ENCODE results near the gene GATAD1.
"Not testable (repeated sequence)": the region's sequence is repeated elsewhere in the genome, so short reads cannot be mapped to it uniquely, and the experiment has no call there.

GATAD1 gene

GRCh38 chr7:92437956-92438491, 9.3 kb upstream of the GATAD1 start:
- no peak for DNase-seq

- not testable (repeated sequence) for DNase-seq
These were observed 4.6 kb upstream of the GATAD1 start for GRCh38 chr7:92442720-92443119.

- DNase-seq = peak; percentile 72
These were observed 375 bp upstream of the GATAD1 start for GRCh38 chr7:92446869-92447344.

GRCh38 chr7:92448205-92448747, 994 bp downstream of the GATAD1 start:
- DNase-seq = no peak

GRCh38 chr7:92451645-92452044, 4.4 kb downstream of the GATAD1 start:
- no peak for DNase-seq

DNA sequence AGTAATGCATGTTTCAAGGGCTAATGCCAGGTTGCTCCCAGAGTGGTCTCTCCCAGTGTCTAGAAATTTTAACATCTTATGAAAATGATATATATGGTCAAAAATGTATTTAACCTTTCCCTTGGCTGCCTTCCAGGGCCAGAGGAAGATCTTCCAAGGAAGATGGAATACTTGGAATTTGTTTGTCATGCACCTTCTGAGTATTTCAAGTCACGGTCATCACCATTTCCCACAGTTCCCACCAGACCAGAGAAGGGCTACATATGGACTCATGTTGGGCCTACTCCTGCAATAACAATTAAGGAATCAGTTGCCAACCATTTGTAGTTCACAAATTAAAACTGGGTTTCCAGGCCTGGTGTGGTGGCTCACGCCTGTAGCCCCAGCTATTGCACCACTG, 9.0 kb downstream of the GATAD1 start:
- DNase-seq = no peak

DNA sequence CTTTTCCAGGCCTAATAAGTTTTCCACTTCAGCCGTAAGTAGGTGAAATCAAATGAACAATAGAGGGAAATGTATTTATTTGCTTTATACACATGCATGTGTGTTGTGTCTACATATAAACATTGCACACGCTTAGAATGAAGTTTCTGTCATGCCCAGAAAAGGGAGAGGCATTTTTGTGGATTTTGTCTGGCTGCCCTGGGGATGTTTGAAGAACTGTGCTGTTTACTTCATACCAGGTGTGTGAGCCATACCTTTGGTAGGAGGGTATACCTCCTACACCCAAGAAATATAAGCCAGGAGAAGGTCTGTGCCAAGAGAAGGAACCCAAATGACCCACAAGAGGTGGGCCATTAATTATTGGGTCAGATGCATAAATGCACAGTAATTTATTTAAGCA, 12.8 kb downstream of the GATAD1 start:
- DNase-seq = no peak

- no peak for DNase-seq
These were observed 13.2 kb downstream of the GATAD1 start for GRCh38 chr7:92460510-92460909.

DNA sequence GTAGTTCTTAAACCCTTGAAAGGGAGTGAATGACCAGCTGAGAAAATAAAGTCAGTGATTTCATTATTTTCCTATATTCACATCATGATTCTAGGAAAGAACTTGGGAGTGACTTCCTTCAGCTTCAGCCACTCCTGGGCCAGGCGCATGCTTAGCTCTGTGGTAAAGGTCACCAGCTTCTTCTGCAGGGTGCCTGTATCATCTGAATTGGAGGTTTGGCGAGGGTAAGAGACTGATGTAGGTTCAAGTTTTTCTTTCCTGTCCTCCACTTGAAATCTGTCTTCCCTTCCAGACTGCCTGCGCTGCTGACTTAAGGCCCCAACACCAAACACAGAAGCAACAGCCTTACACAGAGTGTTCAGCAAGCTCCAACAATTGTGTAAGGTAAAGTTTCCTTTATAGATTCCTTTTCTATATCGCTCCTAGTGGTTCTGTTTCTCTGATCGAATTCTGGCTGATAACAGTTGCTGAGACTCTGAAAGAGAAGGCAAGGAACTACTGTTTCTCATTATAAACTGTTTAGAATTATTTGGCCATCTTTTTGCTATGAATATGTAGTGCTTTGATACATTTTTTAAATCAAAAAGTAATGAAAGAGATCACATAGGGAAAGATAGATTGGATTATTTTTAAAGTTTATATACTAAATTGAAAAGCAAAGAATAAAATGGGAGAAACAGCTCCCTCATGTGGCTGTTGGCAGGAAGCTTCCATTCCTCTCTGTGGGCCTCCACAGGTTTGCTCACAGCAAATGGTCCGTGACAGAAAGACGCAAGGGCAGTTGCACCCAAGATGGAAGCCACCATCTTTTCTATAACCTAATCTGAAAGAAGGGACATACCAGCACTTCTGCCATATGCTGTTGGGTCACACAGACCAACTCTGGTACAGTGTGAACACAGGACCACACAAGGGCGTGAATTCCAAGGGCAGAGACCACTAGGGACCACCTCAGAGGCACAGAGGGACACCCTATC, 14.0 kb downstream of the GATAD1 start:
- no peak for DNase-seq

DNA sequence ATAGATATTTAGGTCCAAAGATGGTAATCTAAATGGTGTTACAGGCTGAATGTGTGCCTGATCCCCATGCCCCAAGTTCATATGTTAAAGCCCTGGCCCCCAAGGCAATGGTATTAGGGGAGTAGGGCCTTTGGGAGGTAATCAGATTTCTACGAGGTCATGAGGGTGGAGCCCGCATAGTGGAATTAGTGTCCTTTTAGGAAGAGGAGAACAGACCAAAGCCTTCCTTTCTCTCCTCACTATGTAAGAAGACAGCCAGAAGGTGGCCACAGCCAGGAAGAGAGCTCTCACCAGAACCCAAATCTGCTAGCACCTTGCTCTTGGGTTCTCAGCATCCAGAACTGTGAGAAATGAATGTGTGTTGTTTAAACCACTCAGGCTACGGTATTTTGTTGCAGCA, 15.3 kb downstream of the GATAD1 start:
- DNase-seq = no peak

DNA sequence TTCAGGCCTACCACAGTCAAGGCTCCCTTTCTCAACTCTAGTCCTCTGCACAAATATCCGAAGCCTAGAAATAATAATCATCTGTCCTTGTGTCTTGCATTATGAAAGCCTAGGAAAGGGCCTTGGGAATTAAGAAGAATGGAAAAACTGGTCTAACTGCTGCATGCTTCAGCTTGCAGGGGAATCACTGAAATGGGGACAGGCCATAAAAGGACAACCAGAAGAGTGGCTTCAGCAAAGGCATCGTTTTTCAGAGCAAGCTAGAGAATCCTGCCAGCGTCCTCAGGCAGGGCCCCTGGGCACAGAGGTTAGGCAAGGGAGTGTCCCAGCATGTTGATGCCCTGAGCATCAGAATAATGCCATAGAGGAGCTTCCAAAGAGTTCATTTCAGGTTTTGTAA, 17.2 kb downstream of the GATAD1 start:
- DNase-seq = no peak

DNA sequence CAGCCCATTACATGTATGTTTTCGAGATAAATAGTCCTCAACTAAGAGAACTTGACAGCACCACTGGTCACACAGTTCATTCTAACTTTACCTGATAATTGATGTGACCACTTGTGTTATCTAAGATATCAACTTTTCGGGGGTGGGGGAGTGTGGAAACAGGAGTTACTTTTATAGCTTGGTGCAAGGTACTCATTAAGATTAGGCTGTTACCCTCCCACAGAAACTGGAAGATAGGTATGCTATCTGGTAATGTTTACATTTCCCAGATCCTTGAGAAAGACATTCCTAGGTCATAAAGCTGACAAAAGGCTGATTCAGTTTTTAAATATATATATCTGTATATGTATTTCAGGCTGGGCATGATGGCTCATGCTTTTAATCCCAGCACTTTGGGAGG, 19.4 kb downstream of the GATAD1 start:
- DNase-seq = no peak

- not testable (repeated sequence) for DNase-seq
These were observed 21.3 kb downstream of the GATAD1 start for GRCh38 chr7:92468589-92468988.

- DNase-seq = not testable (repeated sequence)
These were observed 26.7 kb downstream of the GATAD1 start for GRCh38 chr7:92473989-92474388.

DNA sequence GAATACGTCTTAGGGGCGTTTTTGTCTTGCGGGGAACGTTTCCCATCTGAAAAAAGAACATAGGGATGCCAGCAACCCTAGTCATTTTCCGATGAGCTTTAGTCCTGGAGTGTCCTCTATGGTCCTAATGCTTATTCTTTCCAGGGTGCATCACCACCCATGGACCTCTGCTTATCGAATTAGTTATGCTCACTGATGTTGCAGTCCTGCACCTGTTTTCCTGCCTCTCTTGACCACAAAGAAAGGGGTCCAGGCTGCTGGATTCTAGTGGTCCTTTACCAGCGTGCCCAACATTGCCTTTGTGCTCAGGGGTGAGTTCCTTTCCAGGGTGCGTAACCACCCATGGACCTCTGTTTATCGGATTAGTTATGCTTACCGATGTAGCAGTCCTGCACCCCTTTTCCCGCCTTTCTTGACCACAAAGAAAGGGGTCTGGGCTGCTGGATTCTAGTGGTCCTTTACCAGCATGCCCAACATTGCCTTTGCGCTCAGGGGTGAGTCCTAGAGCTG, 28.0 kb downstream of the GATAD1 start:
- not testable (repeated sequence) for DNase-seq

GRCh38 chr7:92475851-92476590, 28.7 kb downstream of the GATAD1 start:
- not testable (repeated sequence) for DNase-seq

GRCh38 chr7:92477681-92478080, 30.4 kb downstream of the GATAD1 start, which contains the start of gene ERVW-1:
Gene ERVW-1, minus strand, starts transcription at chr7:92477946. Its CDS starts 7,565 bp downstream, at chr7:92470381.
- DNase-seq = not testable (repeated sequence)

DNA sequence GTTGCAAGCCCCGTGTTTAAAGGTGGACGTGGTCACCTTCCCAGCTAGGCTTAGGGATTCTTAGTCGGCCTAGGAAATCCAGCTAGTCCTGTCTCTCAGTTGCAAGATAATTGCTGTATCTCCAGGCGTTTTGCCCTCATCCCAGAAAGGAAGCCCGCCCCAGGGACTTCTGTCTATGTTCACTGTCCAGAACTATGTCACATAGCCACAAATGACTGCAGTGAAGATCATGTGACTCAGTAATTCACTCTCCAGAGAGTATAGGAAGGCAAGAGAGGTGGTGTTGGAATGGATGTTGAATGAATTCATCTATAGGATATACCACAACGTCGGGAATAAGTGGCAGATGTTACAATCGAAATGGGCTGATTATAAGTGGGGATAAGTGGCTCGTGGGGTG, 30.8 kb downstream of the GATAD1 start:
- peak; percentile 28 for DNase-seq

GRCh38 chr7:92478711-92479110, 31.4 kb downstream of the GATAD1 start:
- DNase-seq = no peak

GRCh38 chr7:92479146-92479545, 31.9 kb downstream of the GATAD1 start:
- DNase-seq = not testable (repeated sequence)

DNA sequence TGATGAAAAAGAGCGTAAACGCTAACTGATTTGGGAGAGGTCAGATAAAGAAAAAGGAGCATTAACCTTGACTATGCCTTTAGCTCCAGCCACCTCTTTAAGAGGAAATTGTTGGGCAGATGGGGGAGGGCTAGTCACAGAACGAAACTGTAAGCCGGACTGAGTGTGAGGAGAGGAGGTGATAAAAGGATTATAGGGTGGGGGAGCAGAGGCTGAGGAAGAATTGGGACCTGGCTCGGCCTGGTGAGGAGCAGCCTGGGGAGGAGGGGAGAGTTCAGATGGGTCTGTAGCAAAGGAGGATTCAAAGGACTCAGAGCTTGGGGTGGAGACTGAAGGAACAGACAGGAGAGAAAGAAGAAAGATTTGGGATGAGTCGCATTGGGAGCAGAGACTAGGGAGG, 36.3 kb downstream of the GATAD1 start:
- peak; percentile 34 for DNase-seq

- DNase-seq = not testable (repeated sequence)
These were observed 36.9 kb downstream of the GATAD1 start for GRCh38 chr7:92484226-92484625.

All from NCI-H524 treated with DMSO at 0.1 percent for 48 hours (cell line).